Mucosa of stomach (tissue), 1 donor: ENCODE measurements around the gene COL6A2.

Experiments
- H3K27me3 ChIP-seq: one replicate; pipeline ENCODE4 v1.7.0; 2013; ENCODE audit warnings: mild to moderate bottlenecking, low read length; ENCODE audit not compliant: control insufficient read depth, insufficient read depth
- H3K36me3 ChIP-seq: one replicate; pipeline ENCODE4 v1.7.0; 2013; ENCODE audit warnings: low read length; ENCODE audit not compliant: control insufficient read depth, insufficient read depth
- H3K4me1 ChIP-seq: one replicate; pipeline ENCODE4 v1.7.0; 2013; ENCODE audit warnings: mild to moderate bottlenecking, low read length; ENCODE audit not compliant: control insufficient read depth, insufficient read depth
- H3K4me3 ChIP-seq: one replicate; pipeline ENCODE4 v1.7.0; 2013; ENCODE audit warnings: low read length
- H3K9ac ChIP-seq: one replicate; pipeline ENCODE4 v1.7.0; 2013; ENCODE audit warnings: mild to moderate bottlenecking, low read length, moderate library complexity
- H3K9me3 ChIP-seq: one replicate; pipeline ENCODE4 v1.7.0; 2013; ENCODE audit warnings: mild to moderate bottlenecking, low read length, moderate library complexity; ENCODE audit not compliant: control insufficient read depth
- donor health status: Pancreatic carcinoma.

Gene COL6A2

DNA sequence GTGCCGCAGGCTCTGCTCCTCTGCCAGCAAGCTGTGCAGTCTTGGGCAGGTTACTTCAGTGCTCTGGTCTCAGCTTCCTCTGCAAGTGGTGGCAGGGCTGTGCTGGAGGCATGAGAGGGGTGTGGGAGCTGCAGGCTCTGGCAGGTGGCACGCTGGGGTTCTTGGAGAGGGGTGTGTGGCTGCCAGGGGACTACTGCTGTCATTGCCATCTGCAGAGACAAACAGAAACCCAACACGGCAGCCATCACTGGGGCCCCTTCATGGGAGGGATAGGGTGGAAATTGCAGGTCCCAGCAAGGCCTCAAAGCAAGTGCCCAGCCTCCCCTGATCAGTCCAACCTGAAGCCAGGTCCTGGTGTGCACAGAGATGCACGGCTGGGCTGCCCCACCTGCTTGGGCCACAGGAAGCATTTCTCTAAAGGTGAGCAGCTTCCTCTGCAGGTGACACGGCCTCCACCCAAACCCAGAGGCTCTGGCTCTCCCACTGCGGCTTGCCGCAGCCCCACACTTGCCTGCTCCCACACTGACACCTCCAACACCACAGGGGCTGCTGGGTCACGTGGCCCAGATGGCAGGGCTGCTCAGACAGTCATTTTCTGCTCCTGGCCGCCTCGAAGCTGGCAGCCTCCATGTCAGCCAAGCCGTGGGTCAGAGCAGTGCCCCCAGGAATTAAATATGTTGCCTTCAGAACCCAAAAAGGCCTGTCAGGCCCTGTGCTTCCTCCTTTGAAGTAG is 4.1 kb upstream of the COL6A2 start:
- no peaks in the 10 kb centered on the region for H3K4me1 ChIP-seq
- H3K9me3 ChIP-seq: no peaks in the 10 kb centered on the region
- peaks cover 12% of the 10 kb centered on the region for H3K27me3 ChIP-seq
- no peaks in the 10 kb centered on the region for H3K36me3 ChIP-seq
- no peak overlapping the region for H3K4me3 ChIP-seq
- no peak overlapping the region for H3K9ac ChIP-seq

- Histone ChIP-seq H3K9me3 (no peaks in the 10 kb centered on the region), H3K4me3 (no peak overlapping the region), H3K27me3 (peaks cover 16% of the 10 kb centered on the region), H3K36me3 (no peaks in the 10 kb centered on the region), H3K4me1 (no peaks in the 10 kb centered on the region), H3K9ac (no peak overlapping the region)
Observed at GRCh38 chr21:46094401-46095082, 3.4 kb upstream of the COL6A2 start.

DNA sequence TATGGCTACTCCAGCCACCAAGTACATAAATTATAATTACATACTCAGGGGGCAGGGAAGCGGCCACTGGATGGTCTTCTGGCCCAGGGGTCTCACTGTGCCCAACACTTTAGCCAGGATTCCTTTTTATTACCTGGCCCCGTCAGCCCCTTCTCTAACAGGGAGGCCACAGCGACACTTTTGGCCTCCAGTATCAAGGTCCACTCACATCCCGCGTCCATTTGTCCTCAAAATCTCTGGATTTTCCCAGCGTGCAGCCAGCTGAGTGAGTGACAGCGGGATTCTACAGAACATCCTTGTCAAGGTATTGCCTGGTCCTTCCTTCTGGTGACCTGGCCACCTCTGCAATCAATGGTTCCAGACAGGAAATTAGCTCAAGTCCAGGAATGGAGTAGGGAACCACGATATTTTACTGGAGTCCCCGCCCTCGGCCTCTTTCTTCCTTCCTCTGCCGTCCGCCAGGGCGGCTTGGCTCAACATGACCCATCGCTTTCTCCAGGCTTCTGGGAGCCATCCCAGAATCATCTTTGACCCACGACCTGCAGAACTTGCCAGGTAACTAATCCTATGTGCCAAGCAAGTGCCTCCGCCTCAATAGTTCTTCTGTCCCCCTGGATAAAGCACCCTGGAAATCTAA is 2.7 kb upstream of the COL6A2 start:
- Histone ChIP-seq H3K4me1 (no peaks in the 10 kb centered on the region), H3K4me3 (no peak overlapping the region), H3K36me3 (no peaks in the 10 kb centered on the region), H3K9me3 (no peaks in the 10 kb centered on the region), H3K27me3 (peaks cover 21% of the 10 kb centered on the region), H3K9ac (no peak overlapping the region)

GRCh38 chr21:46095814-46096595 is 1.9 kb upstream of the COL6A2 start:
- Histone ChIP-seq H3K9me3 (no peaks in the 10 kb centered on the region), H3K4me1 (no peaks in the 10 kb centered on the region), H3K9ac (no peak overlapping the region), H3K36me3 (no peaks in the 10 kb centered on the region), H3K27me3 (peaks cover 23% of the 10 kb centered on the region), H3K4me3 (no peak overlapping the region)

GRCh38 chr21:46096596-46097335 is 1.1 kb upstream of the COL6A2 start:
- Histone ChIP-seq H3K4me3 (no peak overlapping the region), H3K9me3 (no peaks in the 10 kb centered on the region), H3K4me1 (no peaks in the 10 kb centered on the region), H3K9ac (peak overlapping the region; percentile 43), H3K27me3 (peaks cover 23% of the 10 kb centered on the region), H3K36me3 (no peaks in the 10 kb centered on the region)

- no peak overlapping the region for H3K4me3 ChIP-seq
- no peak overlapping the region for H3K9ac ChIP-seq
- H3K27me3 ChIP-seq: peaks cover 23% of the 10 kb centered on the region
- H3K9me3 ChIP-seq: no peaks in the 10 kb centered on the region
- no peaks in the 10 kb centered on the region for H3K36me3 ChIP-seq
- no peaks in the 10 kb centered on the region for H3K4me1 ChIP-seq
Observed at GRCh38 chr21:46098303-46099141, 610 bp downstream of the COL6A2 start.

DNA sequence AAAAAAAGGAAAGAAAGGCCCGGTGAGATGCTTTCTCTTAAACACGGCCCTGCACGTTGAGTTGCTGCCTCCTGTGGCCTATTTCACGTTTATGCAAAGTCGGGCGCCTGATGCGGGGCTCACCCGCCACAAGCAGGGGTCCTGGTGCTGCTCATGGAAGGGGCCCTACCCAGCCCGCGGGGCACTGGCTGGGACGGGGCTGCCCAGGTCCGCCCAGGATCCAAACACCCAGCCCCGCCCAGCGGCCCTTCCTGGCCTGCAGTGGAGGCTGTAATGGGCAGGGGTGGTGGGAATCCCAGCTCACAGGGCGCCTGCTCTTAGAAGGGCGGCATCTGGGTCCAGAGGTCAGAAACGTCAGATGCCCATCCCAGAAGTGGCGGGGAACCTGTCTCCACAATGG is 1.6 kb downstream of the COL6A2 start:
- Histone ChIP-seq H3K4me3 (no peak overlapping the region), H3K9ac (no peak overlapping the region), H3K9me3 (no peaks in the 10 kb centered on the region), H3K27me3 (peaks cover 27% of the 10 kb centered on the region), H3K4me1 (no peaks in the 10 kb centered on the region), H3K36me3 (no peaks in the 10 kb centered on the region)

GRCh38 chr21:46100020-46100419 is 2.1 kb downstream of the COL6A2 start:
- Histone ChIP-seq H3K36me3 (no peaks in the 10 kb centered on the region), H3K9me3 (no peaks in the 10 kb centered on the region), H3K4me1 (no peaks in the 10 kb centered on the region), H3K9ac (no peak overlapping the region), H3K27me3 (peaks cover 27% of the 10 kb centered on the region), H3K4me3 (no peak overlapping the region)

DNA sequence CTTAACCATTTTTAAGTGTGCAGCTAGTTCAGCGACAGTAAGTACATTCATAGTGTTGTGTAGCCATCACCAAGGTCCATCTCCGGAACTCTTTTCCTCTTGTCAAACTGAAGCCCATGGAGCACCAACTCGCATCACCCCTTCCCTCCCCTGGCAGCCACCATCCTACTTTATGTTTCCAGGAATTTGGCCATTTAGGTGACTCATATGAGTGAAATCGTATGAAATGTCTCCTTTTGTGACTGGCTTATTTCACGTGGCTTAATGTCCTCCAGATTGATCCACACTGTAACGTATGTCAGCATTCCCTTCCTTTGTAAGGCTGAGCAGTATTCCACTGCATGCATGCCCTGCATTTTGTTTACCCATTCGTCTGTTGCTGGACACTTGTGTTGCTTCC is 2.5 kb downstream of the COL6A2 start:
- H3K27me3 ChIP-seq: peaks cover 27% of the 10 kb centered on the region

GRCh38 chr21:46100906-46101305 is 3.0 kb downstream of the COL6A2 start:
- no peaks in the 10 kb centered on the region for H3K36me3 ChIP-seq
- no peaks in the 10 kb centered on the region for H3K9me3 ChIP-seq
- H3K4me3 ChIP-seq: no peak overlapping the region
- no peaks in the 10 kb centered on the region for H3K4me1 ChIP-seq
- no peak overlapping the region for H3K9ac ChIP-seq
- peaks cover 26% of the 10 kb centered on the region for H3K27me3 ChIP-seq

More for the DNA sequence above, 2.5 kb downstream of the COL6A2 start:
- H3K9me3 ChIP-seq: no peaks in the 10 kb centered on the region
- H3K4me1 ChIP-seq: no peaks in the 10 kb centered on the region
- no peak overlapping the region for H3K4me3 ChIP-seq
- no peak overlapping the region for H3K9ac ChIP-seq
- no peaks in the 10 kb centered on the region for H3K36me3 ChIP-seq

DNA sequence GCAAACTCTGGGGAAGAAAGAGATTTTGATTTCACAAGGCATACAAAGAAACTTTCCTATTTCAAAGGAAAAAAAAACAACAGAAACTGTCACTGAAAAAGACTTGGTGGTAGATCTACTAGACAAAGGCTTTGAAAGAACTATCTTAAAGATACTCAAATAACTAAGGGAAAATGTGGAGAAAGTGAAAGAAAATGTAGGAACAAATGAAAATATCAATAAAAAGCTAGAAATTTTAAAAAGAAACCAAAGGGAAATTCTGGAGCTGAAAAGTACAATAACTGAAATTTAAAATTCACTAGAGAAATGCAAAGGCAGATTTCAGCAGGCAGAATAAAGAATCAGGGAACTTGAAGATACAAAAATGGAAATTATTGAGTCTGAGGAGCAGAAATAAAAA is 6.2 kb downstream of the COL6A2 start:
- no peak overlapping the region for H3K4me3 ChIP-seq
- H3K9ac ChIP-seq: no peak overlapping the region
- no peaks in the 10 kb centered on the region for H3K9me3 ChIP-seq
- no peaks in the 10 kb centered on the region for H3K36me3 ChIP-seq
- peaks cover 13% of the 10 kb centered on the region for H3K27me3 ChIP-seq
- no peaks in the 10 kb centered on the region for H3K4me1 ChIP-seq
